ENCODE measurements around the gene AGPS.

Gene AGPS

DNA sequence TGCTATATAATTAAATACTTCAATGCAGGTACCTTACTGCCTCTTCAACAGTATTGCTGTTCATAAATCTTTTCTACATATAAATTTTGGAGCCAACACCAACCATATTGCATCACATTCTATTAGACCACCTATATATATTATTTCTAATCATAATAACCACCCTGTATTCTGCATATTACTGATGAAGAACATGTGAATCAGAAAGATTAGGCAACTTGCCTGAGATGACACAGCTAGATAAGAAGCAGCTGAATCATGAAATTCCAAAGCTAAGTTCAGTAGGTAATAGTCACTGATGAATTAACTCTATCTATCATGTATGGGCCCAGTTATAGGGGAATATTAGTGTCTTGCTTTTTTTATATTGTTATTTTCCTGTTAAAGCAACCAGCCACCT lies 161.8 kb downstream of the AGPS start:
- no peak for DNase-seq

DNA sequence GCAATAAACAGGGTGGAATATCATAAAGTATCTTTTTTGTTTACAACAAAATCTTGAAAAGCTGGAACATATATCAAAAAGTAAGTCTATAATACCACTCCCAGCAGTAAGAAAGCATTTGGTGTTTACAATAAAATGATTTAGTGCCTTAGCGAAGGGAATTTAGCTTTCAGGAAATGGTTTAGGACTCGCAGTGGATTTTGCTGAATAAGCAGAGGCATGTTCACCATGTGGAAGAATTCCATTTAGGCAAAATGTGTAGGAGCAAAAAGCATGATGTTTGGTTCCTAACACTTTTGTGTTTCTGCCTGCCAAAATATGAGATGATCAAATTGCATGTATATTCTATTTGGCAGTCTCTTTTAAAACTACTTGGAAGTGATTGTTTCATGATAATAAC lies 163.6 kb downstream of the AGPS start:
- peak; percentile 34 for DNase-seq

- no peak for DNase-seq
Measured at GRCh38 chr2:177557794-177558193, 165.2 kb downstream of the AGPS start.

- no peak for DNase-seq
Measured at GRCh38 chr2:177559638-177560037, 167.1 kb downstream of the AGPS start.

- no peak for DNase-seq
Measured at GRCh38 chr2:177568390-177568789, 175.8 kb downstream of the AGPS start.

DNA sequence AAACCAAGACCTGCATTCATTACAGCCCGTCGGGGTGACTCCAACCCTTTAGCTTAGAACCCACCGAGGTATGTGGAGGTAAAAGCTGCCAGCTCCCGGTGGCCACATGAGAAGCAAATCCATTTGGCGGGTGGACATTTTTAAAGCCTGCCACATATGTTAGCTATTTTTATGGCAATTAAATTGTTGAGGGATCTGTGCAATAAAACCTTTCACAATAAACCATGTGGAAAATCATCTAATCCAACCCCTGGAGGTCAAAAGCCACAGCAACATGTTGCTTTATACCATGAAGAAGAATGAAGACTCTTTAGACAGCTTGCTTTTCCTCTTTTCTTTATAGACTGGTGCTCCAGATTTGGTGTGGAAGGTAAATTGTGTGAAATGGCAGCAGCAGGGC lies 176.3 kb downstream of the AGPS start:
- DNase-seq = no peak

GRCh38 chr2:177572236-177572671 lies 179.7 kb downstream of the AGPS start:
- no peak for DNase-seq

GRCh38 chr2:177573120-177573519 lies 180.5 kb downstream of the AGPS start:
- no peak for DNase-seq

GRCh38 chr2:177574356-177574755 lies 181.8 kb downstream of the AGPS start:
- no peak for DNase-seq

GRCh38 chr2:177575358-177575757 lies 182.8 kb downstream of the AGPS start:
- no peak for DNase-seq

- no peak for DNase-seq
Measured at GRCh38 chr2:177577075-177577474, 184.5 kb downstream of the AGPS start.

DNA sequence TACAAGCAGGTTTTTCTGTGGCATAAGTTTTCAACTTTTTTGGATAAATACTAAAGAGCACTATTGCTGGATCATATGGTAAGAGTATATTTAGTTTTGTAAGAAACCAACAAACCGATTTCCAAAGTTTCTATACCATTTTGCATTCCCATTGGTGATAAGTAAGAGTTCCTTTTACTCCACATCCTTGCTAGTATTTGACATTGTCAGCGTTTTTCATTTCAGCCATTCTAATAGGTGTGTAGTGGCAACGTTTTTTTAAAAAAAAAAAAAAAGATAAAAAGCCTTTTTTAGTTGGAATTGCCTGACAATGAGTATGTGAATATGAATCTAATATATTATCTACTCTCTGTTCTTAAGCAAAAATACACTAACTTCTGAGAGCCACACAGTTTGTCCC lies 185.9 kb downstream of the AGPS start:
- DNase-seq = no peak

GRCh38 chr2:177579486-177580036 lies 187.0 kb downstream of the AGPS start:
- no peak for DNase-seq

DNA sequence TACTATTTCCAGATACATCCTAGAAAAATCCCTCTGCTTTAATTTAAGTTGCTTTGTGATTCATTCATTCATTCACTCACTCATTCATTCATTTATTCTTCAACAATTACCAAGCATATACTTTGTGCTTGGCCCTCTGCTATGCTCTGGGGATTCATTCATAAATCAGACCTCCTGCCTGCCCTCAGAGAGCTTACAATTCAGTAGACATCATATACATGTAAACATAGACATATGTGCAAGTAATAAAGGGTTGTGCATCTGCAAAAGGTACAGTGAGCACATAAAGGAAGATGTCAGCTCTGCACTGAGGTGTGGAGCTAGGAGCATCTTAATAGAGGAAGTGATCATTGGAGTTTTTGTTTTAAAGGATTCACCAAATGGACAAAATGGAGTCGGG lies 189.4 kb downstream of the AGPS start:
- DNase-seq = no peak

- DNase-seq = no peak
Measured at GRCh38 chr2:177584030-177584692, 191.6 kb downstream of the AGPS start.

- peak; percentile 44 for DNase-seq
Measured at GRCh38 chr2:177585234-177585863, 192.8 kb downstream of the AGPS start.

GRCh38 chr2:177586154-177586553 lies 193.6 kb downstream of the AGPS start:
- no peak for DNase-seq

DNA sequence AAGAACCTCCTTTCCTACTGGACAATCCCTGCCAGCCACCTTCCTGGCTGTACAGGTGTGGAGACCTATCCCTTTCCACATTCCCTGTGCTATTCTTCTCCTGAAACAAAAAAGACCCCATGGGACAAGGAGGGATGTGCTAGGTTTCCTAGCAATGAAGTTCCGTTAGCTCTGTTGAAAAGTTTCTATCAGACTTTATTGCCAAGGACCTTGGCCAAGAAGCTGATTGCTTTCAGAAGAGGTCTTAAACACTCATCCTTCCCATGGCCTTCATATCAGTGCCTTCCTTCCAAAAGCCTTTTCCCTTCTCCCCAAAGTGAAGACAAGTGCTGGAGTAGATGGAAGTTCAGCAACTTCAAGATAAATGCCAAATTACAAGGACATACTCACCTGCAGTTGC lies 194.8 kb downstream of the AGPS start:
- DNase-seq = no peak

GRCh38 chr2:177588671-177589070 lies 196.1 kb downstream of the AGPS start:
- no peak for DNase-seq

DNA sequence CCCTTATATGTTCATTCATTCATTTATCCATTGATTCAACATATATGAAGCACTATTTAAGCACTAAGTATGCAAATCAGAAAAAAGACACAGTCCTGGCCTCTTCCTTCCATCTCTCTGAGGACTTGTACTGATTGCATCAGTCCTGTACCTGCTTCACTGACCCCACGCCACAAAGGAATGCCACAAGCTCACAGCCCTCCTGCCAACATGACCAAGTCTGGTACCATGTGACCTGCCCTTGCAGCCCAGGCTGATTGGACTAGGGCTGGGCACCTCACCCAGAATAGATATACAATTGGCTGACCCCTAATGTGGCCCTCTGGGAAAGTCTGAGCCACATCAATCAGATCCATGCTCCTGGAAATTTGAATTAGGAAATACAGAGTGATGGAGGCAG lies 196.6 kb downstream of the AGPS start:
- DNase-seq = no peak

GRCh38 chr2:177592397-177592796 lies 199.8 kb downstream of the AGPS start:
- no peak for DNase-seq

DNA sequence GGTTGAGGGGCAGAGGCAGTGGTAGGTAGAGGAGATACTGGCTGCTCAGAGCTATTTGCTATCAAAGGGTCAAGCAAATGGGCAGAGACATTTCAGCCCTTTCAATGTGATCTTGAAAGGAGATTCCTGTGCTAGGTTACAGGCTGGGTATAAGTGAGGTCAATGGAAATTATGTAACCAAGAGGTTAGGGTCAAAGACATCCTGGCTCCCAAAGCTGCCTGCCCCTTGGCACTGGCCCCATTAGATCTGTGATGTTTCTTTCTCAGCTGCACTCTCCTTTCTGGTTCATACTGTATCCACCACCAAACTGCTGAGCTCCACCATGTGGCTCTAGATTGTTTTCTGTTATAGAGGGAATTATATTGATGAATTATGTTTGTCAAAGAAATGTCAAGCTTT lies 200.4 kb downstream of the AGPS start:
- no peak for DNase-seq

GRCh38 chr2:177593402-177593801 lies 200.8 kb downstream of the AGPS start:
- no peak for DNase-seq

Measured in right hindlimb (tissue), 1 donor.